Measurements from ENCODE around the gene GGCT.

Gene GGCT

DNA sequence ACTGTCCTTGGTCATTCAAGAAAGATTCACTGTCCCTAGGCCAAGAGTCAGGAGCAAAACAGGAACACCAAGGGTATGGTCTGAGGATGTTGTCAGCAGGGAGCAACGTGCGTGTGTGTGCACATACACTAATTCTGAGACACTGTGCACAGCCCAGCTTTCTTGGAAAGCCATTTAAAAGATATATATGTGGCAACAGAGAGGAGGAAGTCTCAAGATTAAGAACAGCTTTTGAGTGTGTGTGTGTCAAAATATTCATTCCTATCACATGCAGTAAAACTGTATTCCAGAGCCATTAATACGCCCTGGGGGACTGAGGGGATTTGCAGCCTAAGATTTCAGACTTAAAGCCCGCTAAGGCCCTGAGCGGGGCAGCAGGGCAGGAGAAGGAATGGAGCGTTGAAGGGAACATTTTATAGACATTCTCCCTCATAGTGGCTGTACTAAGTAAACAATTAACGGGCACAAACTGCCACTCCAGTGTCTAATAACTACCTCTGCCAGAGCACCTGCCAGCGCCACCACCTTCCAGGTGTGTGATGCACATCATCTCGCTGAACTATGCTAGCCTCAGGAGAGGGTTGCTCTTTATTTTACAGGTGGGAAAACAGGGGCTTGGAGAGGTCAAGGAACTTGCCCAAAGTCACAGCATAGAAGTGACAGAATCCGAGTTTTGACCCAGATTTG lies 28.0 kb downstream of the GGCT start:
- no peak overlapping the region for H3K4me3 ChIP-seq (ENCODE audit: extremely low read depth, insufficient read depth, low read length, poor library complexity, severe bottlenecking)
- H3K4me1 ChIP-seq (ENCODE audit: control insufficient read depth, insufficient read depth, low read length, poor library complexity, severe bottlenecking) = peaks cover 11% of the 10 kb centered on the region
- H3K27ac ChIP-seq (ENCODE audit: low read depth, low read length, severe bottlenecking) = no peak overlapping the region
- no peaks in the 10 kb centered on the region for H3K9me3 ChIP-seq (ENCODE audit: control insufficient read depth, low read length)
- H3K36me3 ChIP-seq (ENCODE audit: control insufficient read depth, insufficient read depth, low read length) = no peaks in the 10 kb centered on the region
- WGBS, 2 experiments (ENCODE audit: insufficient coverage in 2 of 2) = 94 to 97% methylated on average over 6 to 7 of the region's 10 CpGs

DNA sequence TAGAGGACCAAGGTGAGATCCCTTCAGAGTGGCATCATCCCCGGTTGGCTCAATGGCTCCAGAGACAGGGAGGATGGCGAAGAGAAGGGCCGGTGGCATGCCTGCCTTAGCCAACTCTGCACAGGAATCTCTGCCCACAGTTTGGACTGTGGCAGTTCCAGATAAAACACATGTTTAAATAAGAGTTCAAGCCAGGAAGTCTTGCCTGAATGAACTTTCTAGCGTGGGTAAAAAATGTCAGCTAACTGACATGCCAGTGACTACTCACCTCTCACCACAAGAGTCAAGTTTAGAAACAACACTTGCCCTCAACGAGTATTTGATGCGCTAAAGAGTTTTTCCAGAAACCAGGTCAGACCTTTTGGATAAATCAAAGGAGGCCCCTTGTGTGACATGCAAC lies 29.0 kb downstream of the GGCT start:
- H3K4me1 ChIP-seq (ENCODE audit: control insufficient read depth, insufficient read depth, low read length, poor library complexity, severe bottlenecking) = peaks cover 22% of the 10 kb centered on the region
- no peak overlapping the region for H3K27ac ChIP-seq (ENCODE audit: low read depth, low read length, severe bottlenecking)
- no peak overlapping the region for H3K4me3 ChIP-seq (ENCODE audit: extremely low read depth, insufficient read depth, low read length, poor library complexity, severe bottlenecking)

DNA sequence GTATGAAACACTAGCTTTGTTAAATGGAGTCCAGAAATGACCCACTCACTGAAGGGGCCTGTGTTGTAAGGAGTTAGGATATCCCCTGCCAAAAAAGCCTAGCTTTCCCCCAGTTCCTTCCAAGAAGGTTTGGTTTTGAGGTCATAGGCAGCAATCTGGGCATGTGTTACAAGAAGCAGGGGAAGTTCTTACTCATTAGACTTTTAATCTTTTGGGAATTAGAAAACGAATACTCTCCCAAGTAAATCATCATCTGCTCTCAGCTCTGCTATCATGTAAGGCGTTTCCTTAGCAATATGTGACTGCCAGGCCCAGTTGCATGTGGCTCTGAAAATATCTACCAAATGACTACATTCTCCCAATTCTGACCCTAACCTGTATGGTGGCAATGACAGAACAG lies 29.7 kb downstream of the GGCT start:
- no peaks in the 10 kb centered on the region for H3K9me3 ChIP-seq (ENCODE audit: control insufficient read depth, low read length)
- peaks cover 28% of the 10 kb centered on the region for H3K4me1 ChIP-seq (ENCODE audit: control insufficient read depth, insufficient read depth, low read length, poor library complexity, severe bottlenecking)
- no peak overlapping the region for H3K4me3 ChIP-seq (ENCODE audit: extremely low read depth, insufficient read depth, low read length, poor library complexity, severe bottlenecking)
- no peaks in the 10 kb centered on the region for H3K36me3 ChIP-seq (ENCODE audit: control insufficient read depth, insufficient read depth, low read length)
- no peak overlapping the region for H3K27ac ChIP-seq (ENCODE audit: low read depth, low read length, severe bottlenecking)
- 89 to 100% methylated on average over 1 to 2 of the region's 2 CpGs for WGBS, 2 experiments (ENCODE audit: insufficient coverage in 2 of 2)

More for the DNA sequence above, 29.0 kb downstream of the GGCT start:
- Histone ChIP-seq H3K36me3 (ENCODE audit: control insufficient read depth, insufficient read depth, low read length) (no peaks in the 10 kb centered on the region), H3K9me3 (ENCODE audit: control insufficient read depth, low read length) (no peaks in the 10 kb centered on the region)
- WGBS, 2 experiments (ENCODE audit: insufficient coverage in 2 of 2) = 88 to 98% methylated on average over 5 of the region's 6 CpGs

DNA sequence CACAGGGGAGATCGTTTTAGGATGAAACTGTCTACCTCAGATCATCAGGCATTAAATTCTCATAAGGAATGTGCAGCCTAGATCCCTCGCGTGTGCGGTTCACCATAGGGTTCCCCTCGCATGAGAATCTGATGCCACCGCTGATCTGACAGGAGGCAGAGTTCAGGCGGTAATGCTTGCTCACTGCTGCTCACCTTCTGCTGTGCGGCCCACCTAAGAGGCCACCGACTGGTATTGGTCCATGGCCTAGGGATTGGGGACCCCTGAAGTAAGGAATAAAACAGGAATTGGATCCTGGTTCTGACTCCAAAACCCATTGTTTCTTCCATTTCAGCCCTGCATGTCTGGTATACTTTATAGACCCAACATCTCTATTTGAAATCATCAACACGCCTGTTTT lies 30.1 kb downstream of the GGCT start:
- no peaks in the 10 kb centered on the region for H3K9me3 ChIP-seq (ENCODE audit: control insufficient read depth, low read length)
- peaks cover 32% of the 10 kb centered on the region for H3K4me1 ChIP-seq (ENCODE audit: control insufficient read depth, insufficient read depth, low read length, poor library complexity, severe bottlenecking)
- 96 to 98% methylated on average over 8 to 9 of the region's 10 CpGs for WGBS, 2 experiments (ENCODE audit: insufficient coverage in 2 of 2)
- no peak overlapping the region for H3K4me3 ChIP-seq (ENCODE audit: extremely low read depth, insufficient read depth, low read length, poor library complexity, severe bottlenecking)
- no peaks in the 10 kb centered on the region for H3K36me3 ChIP-seq (ENCODE audit: control insufficient read depth, insufficient read depth, low read length)
- H3K27ac ChIP-seq (ENCODE audit: low read depth, low read length, severe bottlenecking) = no peak overlapping the region

DNA sequence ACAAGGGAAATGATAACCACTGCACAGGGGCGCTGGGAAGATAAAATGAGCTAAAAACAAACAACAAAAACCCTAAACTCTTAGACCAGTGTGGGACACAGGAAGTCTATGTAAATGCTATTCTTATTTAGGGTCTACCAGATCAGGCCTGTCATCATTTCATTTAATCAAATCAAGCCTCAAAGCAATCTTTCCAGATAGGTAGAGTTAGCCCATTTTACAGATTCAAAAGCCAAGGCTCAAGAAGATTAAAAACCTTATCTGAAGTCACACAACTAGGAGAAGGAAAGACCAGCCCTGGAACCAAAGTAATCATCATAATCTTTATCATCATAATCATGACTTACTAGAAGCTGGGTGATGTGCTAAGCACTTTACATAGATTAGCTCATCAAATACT lies 30.7 kb downstream of the GGCT start:
- no CpG with 5 or more reads among the region's 1 CpG for WGBS, 2 experiments (ENCODE audit: insufficient coverage in 2 of 2)

DNA sequence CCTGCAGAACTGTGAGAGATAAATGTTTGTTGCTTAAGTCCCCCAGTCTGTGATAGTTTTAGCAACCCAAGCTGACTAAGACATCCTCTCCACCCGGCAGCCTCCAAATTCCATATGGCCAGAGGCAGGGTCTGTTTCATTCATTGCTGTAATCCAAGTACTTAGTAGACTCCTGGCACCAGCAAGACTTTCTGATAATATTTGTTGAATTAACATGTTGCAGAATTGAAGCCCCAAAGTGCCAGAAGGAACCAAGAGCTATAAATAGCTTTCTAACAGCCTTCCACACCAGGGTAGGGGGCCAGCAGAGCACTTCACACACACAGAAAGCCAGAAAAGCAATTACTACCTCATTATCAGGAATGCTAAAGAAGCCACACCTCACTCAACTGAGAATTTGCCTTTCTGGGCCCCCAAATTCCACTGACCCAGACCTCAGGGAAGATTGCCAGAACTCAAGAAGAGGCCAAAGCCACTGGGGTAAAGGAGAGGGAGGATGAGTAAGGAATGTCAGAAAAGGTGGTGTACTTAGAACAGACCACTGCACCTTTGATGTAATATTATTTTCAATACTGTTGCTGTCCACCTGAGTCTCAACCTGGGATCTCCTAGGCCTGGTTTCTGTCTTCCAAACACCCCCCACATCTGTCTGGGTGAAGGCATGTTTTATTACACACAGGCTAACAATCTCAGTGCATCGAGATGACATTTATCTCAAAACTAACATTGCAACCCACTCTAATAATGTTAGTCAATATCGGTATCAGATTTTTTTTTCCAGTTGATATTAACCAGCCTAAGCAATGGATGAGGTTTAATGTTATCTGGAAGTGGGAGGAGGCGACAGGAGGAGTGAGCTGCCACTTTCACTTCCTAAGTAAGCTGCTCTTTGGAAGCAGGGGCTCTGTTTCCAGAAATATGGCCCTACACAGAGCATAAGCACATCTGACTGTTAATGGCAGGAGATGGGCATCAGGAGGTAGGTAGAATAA lies 31.5 kb downstream of the GGCT start:
- H3K27ac ChIP-seq (ENCODE audit: low read depth, low read length, severe bottlenecking) = peak overlapping the region; percentile 87
- peaks cover 40% of the 10 kb centered on the region for H3K4me1 ChIP-seq (ENCODE audit: control insufficient read depth, insufficient read depth, low read length, poor library complexity, severe bottlenecking)
- no peaks in the 10 kb centered on the region for H3K36me3 ChIP-seq (ENCODE audit: control insufficient read depth, insufficient read depth, low read length)
- no peaks in the 10 kb centered on the region for H3K9me3 ChIP-seq (ENCODE audit: control insufficient read depth, low read length)
- 67 to 80% methylated on average over 1 of the region's 4 CpGs for WGBS, 2 experiments (ENCODE audit: insufficient coverage in 2 of 2)
- no peak overlapping the region for H3K4me3 ChIP-seq (ENCODE audit: extremely low read depth, insufficient read depth, low read length, poor library complexity, severe bottlenecking)

More for the DNA sequence above, 30.7 kb downstream of the GGCT start:
- H3K4me1 ChIP-seq (ENCODE audit: control insufficient read depth, insufficient read depth, low read length, poor library complexity, severe bottlenecking) = peaks cover 38% of the 10 kb centered on the region
- H3K4me3 ChIP-seq (ENCODE audit: extremely low read depth, insufficient read depth, low read length, poor library complexity, severe bottlenecking) = no peak overlapping the region
- no peaks in the 10 kb centered on the region for H3K9me3 ChIP-seq (ENCODE audit: control insufficient read depth, low read length)
- no peak overlapping the region for H3K27ac ChIP-seq (ENCODE audit: low read depth, low read length, severe bottlenecking)
- H3K36me3 ChIP-seq (ENCODE audit: control insufficient read depth, insufficient read depth, low read length) = no peaks in the 10 kb centered on the region

DNA sequence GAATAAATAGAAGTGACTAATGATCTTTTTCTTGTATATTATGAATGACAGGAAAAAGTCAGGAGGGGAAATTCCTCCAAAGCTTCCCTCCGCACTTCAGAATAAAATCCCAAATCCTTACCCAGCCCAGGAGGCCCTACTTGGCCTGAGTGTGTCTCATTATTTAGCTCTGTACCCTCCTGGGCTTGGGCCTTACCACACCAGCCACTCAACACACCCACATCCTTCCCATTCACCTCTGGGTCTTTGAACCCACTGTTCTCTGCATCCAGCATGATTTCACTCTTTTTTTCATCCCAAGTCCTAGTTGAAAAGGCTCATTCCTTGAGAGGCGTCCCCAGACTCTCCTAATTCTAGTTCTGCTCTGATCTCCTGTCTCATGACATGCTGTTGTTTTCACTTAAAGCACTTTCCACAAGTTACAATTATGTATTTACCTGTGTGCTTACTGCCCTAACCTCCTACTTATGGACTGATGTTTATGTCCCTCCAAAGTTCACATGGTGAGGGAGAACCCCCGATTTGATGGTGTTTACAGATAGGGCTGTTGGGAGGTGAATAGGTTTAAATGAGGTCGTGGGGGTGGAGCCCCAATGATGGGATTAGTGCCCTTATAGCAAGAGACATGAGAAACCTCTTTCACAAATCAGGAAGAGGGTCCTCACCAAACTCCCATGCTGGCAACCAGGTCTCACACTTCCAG lies 32.4 kb downstream of the GGCT start:
- 63 to 76% methylated on average over 3 of the region's 4 CpGs for WGBS, 2 experiments (ENCODE audit: insufficient coverage in 2 of 2)
- H3K36me3 ChIP-seq (ENCODE audit: control insufficient read depth, insufficient read depth, low read length) = no peaks in the 10 kb centered on the region
- H3K4me3 ChIP-seq (ENCODE audit: extremely low read depth, insufficient read depth, low read length, poor library complexity, severe bottlenecking) = no peak overlapping the region
- no peaks in the 10 kb centered on the region for H3K9me3 ChIP-seq (ENCODE audit: control insufficient read depth, low read length)
- H3K4me1 ChIP-seq (ENCODE audit: control insufficient read depth, insufficient read depth, low read length, poor library complexity, severe bottlenecking) = peaks cover 38% of the 10 kb centered on the region
- peak overlapping the region; percentile 87 for H3K27ac ChIP-seq (ENCODE audit: low read depth, low read length, severe bottlenecking)

DNA sequence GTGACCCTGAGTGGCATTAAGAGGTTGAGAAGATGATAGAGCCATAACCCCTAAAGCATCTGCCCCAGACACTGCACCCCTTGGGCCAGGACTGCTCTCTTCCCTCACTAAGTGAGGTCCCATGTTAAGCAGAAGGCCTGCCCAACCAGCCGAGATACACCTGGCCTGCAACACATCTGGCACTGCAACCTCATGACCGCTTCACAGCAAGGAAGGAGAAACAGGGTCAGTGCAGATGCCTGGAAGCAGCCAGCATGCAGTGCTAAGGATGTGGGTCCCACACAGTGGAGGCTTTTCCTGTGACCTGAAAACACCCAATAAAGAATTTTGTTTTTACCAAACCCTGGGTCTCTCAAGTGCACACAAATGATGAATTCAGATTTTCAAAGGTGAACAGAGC lies 33.4 kb downstream of the GGCT start:
- WGBS, 2 experiments (ENCODE audit: insufficient coverage in 2 of 2) = 96 to 100% methylated on average over 2 of the region's 2 CpGs
- peaks cover 35% of the 10 kb centered on the region for H3K4me1 ChIP-seq (ENCODE audit: control insufficient read depth, insufficient read depth, low read length, poor library complexity, severe bottlenecking)
- peak overlapping the region; percentile 73 for H3K27ac ChIP-seq (ENCODE audit: low read depth, low read length, severe bottlenecking)
- H3K9me3 ChIP-seq (ENCODE audit: control insufficient read depth, low read length) = no peaks in the 10 kb centered on the region
- H3K4me3 ChIP-seq (ENCODE audit: extremely low read depth, insufficient read depth, low read length, poor library complexity, severe bottlenecking) = no peak overlapping the region
- no peaks in the 10 kb centered on the region for H3K36me3 ChIP-seq (ENCODE audit: control insufficient read depth, insufficient read depth, low read length)

DNA sequence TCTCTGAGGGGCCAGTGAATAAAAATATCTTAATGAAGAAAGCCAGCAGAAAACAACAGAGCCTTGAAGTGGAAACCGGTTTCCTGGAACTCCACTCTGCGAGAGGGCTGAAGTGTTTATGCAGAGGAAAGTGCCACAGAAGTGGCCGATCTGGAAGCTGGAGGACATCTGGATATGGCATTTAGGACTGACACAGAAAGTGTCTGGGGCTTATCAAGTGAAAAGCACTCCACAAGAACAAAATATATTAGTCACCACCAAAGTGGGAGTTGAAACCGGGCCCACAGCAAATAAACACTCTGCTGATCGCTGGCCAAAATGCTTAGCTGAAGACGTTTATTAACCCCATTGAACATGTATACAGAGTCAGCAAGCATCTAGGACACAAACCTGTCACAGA lies 33.9 kb downstream of the GGCT start:
- Histone ChIP-seq H3K27ac (ENCODE audit: low read depth, low read length, severe bottlenecking) (peak overlapping the region; percentile 73), H3K36me3 (ENCODE audit: control insufficient read depth, insufficient read depth, low read length) (no peaks in the 10 kb centered on the region), H3K4me3 (ENCODE audit: extremely low read depth, insufficient read depth, low read length, poor library complexity, severe bottlenecking) (no peak overlapping the region), H3K9me3 (ENCODE audit: control insufficient read depth, low read length) (no peaks in the 10 kb centered on the region), H3K4me1 (ENCODE audit: control insufficient read depth, insufficient read depth, low read length, poor library complexity, severe bottlenecking) (peaks cover 35% of the 10 kb centered on the region)
- WGBS, 2 experiments (ENCODE audit: insufficient coverage in 2 of 2) = 49 to 74% methylated on average over 4 to 5 of the region's 6 CpGs

DNA sequence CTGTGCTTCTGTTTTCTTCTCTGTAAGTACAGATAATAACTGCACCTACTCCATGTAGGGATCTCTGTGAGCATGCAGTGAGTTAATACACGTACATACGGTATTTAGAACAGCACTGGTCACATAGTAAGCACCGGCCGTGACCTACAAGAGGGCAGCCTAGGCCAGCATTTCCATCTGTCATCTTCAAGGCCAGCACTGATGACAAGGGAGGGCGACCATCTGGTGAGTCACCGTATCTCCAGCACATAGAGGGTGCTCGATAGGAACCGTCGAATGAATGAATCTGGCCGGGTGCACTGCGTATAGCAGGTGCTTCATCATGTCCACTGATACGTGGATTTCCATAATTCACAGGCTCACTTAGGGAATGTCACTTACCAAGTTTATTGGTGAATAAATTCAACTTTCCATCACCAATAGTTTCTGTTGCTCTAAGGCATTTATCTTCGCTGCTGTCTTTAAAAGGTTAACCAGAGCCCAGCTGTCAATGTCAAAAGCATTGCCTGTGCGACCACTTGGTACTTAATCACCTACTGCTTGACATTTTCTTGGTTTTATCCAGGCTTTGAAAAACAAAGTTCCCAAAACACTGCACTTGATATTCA lies 34.4 kb downstream of the GGCT start:
- Histone ChIP-seq H3K4me1 (ENCODE audit: control insufficient read depth, insufficient read depth, low read length, poor library complexity, severe bottlenecking) (peaks cover 35% of the 10 kb centered on the region), H3K27ac (ENCODE audit: low read depth, low read length, severe bottlenecking) (peak overlapping the region; percentile 73)
- WGBS, 2 experiments (ENCODE audit: insufficient coverage in 2 of 2) = 92% methylated on average over 14 of the region's 14 CpGs

More for the DNA sequence above, 34.4 kb downstream of the GGCT start:
- no peak overlapping the region for H3K4me3 ChIP-seq (ENCODE audit: extremely low read depth, insufficient read depth, low read length, poor library complexity, severe bottlenecking)
- no peaks in the 10 kb centered on the region for H3K9me3 ChIP-seq (ENCODE audit: control insufficient read depth, low read length)
- H3K36me3 ChIP-seq (ENCODE audit: control insufficient read depth, insufficient read depth, low read length) = no peaks in the 10 kb centered on the region

Measured in mesodermal cell (in vitro differentiated cells).